ENCODE results near the gene MYLIP.
A peak's percentile ranks its signal among the peaks of the same experiment; 100 is the strongest.

The MYLIP gene

GRCh38 chr6:16108419-16108818 is 20.5 kb upstream of the MYLIP start:
- no peak for DNase-seq

GRCh38 chr6:16108921-16109658 is 19.8 kb upstream of the MYLIP start:
- DNase-seq, result no peak

- no peak for DNase-seq
These were observed 19.1 kb upstream of the MYLIP start for GRCh38 chr6:16109659-16110305.

GRCh38 chr6:16118825-16119224 is 10.1 kb upstream of the MYLIP start:
- no peak for DNase-seq

- no peak for DNase-seq
These were observed 7.5 kb upstream of the MYLIP start for GRCh38 chr6:16121339-16121738.

- no peak for DNase-seq
These were observed 6.7 kb upstream of the MYLIP start for GRCh38 chr6:16122197-16122596.

GRCh38 chr6:16124198-16125180 is 4.4 kb upstream of the MYLIP start:
- no peak for DNase-seq

GRCh38 chr6:16126056-16126455 is 2.8 kb upstream of the MYLIP start:
- DNase-seq, result no peak

GRCh38 chr6:16126861-16127260 is 2.0 kb upstream of the MYLIP start:
- DNase-seq, result no peak

- DNase-seq, result no peak
These were observed 1.4 kb upstream of the MYLIP start for GRCh38 chr6:16127471-16127870.

- peak; percentile 14 to 25 for DNase-seq
These were observed 926 bp downstream of the MYLIP start for GRCh38 chr6:16129623-16130401.

GRCh38 chr6:16130437-16130891 is 1.6 kb downstream of the MYLIP start:
- no peak for DNase-seq

GRCh38 chr6:16130932-16131387 is 2.1 kb downstream of the MYLIP start:
- DNase-seq, result no peak

GRCh38 chr6:16132909-16133308 is 4.0 kb downstream of the MYLIP start:
- no peak for DNase-seq

GRCh38 chr6:16134430-16134829 is 5.5 kb downstream of the MYLIP start:
- no peak for DNase-seq

- DNase-seq, result no peak
These were observed 6.2 kb downstream of the MYLIP start for GRCh38 chr6:16135066-16135465.

- peak; percentile 28 to 35 for DNase-seq
These were observed 7.2 kb downstream of the MYLIP start for GRCh38 chr6:16136091-16136490.

GRCh38 chr6:16136621-16137450 is 8.0 kb downstream of the MYLIP start:
- peak; percentile 38 to 48 for DNase-seq

GRCh38 chr6:16137451-16137801 is 8.5 kb downstream of the MYLIP start:
- DNase-seq, result no peak

GRCh38 chr6:16139556-16139955 is 10.7 kb downstream of the MYLIP start:
- DNase-seq, result no peak

GRCh38 chr6:16140607-16141006 is 11.7 kb downstream of the MYLIP start:
- DNase-seq, result no peak

GRCh38 chr6:16141514-16141913 is 12.6 kb downstream of the MYLIP start:
- no peak for DNase-seq

All from activated CD4-positive, alpha-beta T cell treated with anti-CD3 and anti-CD28 coated beads, Interleukin-2, amount 50 U/mL, for 4 hours (primary cell).